GM19455 (cell line): ENCODE results near the gene CCDC178.
"Not testable (repeated sequence)": the region's sequence is repeated elsewhere in the genome, so short reads cannot be mapped to it uniquely, and the experiment has no call there.

Source experiments
- ATAC-seq: cut with Tn5 transposase; IDR thresholded peaks from one replicate; pipeline ENCODE4 v1.9.1; 2021; ENCODE audit not compliant: unreplicated experiment

The CCDC178 gene

DNA sequence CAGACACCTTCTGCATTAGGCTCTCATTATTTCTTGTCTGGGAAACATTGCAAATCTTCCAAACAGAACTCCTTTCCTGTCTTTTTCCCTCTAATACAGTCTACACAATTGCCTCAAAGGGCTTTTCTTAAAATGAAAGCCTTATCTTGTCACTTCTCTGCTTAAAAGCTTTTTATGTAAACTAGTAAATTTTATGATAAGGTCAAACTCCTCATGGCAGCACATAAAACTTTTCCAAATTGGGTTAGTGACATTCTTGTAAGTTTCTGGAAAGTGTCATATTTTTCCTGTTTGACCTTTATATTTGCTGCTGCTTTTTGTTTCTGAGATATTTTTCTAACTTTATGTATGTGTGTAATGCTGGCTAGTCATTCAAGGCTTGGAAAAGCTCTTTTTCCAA is 406.3 kb downstream of the CCDC178 start:
- no peak for ATAC-seq

DNA sequence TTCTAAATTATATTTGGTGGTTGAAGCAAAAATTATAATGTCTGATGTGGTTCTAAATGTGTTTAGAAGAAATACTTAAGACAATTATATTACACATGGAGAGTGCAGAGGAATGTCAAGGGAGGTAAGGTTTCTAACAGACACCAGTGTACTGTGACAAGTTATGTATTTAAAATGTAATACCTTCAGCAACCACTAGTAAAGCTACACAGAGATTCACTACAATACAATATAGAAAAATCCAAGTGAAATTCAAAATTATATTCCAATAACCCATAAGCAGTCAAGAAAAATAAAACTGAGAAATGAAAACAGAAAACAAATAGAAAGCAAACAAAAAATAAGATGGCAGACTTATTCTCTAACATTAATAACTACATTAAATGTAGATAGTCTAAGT is 418.2 kb downstream of the CCDC178 start:
- ATAC-seq = no peak

DNA sequence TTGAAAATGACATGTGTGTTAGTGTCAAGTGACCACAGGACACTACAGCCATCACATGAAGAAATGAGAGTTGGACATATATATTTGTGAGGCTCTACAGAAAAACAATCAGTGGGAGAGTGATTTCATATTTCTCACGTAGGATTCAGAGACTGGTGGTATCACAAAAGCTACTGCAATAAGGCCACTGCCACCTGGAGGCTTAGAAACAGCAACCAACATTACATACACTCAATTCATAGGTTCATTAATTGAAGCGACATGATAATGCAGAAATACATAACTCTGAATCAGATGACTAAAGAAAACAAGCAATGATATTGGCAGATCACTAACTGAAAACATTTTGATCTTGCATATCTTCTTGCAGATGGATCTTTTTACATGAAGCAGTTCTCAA is 419.6 kb downstream of the CCDC178 start:
- ATAC-seq = no peak

DNA sequence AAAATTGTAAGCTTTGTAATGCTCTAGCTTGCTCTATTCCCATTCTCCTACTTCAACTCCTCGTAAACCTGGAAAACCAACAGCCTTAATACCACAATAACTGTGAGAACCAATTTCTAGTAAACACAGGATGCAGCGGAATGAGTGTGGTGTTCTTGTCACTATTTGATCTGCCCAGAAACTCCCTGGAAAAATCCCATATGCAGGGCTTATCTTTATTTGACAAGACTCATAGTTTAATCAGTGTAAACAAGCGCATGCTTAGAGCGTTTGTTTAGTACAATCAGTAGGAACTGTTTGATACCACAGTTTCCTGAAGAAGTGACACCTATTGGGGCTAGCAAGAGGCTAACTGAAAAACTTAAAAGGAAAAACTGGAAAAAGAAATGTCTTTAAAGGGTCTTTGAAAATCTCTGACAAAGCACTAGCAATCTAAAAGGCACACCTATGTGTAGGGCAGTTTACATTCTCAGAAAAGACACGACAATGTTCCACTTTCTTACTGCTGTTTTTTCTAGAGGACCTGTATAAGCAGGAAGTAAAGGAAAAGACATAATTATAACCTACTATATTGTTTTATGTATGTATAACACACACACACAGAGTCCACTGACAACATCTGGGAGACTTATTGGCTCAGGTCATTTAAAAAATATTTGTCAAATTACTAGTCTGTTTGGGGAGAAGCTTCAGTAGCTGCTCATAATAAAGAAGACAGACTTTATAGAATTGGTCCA is 426.3 kb downstream of the CCDC178 start:
- no peak for ATAC-seq

DNA sequence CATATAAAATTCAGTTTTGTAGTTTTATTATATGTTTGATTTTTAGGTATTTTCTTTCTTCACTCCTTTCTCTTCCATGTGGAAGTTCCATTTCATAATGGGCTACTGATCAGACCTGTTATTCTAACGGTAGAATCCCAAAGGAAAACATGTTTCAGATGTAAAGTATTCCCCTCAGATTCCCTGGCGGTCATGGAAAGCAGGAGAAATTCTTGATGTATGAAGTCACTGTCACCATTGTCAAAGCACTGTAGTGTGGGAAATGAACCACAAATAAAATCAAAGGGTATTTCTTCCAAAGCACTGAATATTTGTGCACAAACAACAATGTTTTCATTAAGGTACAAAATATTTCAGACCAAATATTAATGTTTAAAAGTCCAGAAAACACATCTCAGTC is 430.4 kb downstream of the CCDC178 start:
- ATAC-seq = no peak

DNA sequence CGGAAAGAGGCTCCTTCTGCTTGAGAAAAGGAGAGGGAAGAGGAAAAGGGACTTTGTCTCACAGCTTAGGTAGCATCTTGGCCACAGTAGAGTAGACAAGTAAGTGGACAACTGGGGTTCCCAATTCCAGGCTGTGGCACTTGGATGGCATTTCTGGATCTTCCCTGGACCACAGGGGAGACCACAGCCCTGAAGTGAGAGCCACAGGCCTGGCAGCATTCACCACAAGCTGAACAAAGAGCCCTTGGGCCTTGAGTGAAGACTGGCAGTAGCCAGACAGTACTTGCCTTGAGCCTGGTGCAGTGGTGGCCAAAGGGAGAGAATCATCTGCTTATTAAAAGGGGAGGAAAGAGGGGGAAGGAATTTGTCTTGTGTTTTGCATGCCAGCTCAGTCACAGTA is 441.6 kb downstream of the CCDC178 start:
- no peak for ATAC-seq

DNA sequence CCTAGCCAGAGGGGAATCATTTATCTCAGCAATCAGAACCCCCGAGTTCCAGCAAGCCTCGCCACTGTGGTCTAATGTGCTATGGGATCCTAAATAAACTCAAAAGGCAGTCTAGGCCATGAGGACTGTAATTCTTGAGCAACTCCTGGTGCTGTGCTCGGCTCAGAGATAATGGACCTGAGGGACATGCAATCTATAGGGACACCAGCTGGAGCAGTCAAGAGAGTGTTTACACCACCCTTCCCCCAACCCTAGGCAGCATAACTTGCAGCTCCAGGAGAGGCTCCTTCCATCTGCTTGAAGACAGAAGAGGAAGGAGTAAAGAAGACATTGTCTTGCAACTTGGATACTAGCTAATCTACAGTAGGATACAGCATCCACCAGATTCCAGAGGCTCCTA is 442.2 kb downstream of the CCDC178 start:
- ATAC-seq = no peak

DNA sequence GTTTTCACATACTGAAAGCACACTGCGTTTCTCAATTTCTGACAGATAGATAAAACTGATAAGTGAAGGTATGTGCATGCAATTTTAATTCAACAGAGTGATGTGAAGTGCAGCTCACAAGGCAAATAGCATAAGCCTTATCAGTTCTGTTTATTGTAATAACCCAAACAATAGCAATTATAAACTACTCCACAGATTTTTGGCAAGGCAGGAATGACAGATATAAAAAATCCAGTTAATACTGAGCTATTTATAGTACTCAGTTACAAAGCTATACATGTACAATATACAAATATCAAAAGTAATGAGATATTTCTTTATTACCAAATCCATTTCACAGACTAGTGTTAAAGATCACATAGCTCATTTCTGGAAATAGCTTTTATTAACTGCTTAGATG is 456.8 kb downstream of the CCDC178 start:
- no peak for ATAC-seq

DNA sequence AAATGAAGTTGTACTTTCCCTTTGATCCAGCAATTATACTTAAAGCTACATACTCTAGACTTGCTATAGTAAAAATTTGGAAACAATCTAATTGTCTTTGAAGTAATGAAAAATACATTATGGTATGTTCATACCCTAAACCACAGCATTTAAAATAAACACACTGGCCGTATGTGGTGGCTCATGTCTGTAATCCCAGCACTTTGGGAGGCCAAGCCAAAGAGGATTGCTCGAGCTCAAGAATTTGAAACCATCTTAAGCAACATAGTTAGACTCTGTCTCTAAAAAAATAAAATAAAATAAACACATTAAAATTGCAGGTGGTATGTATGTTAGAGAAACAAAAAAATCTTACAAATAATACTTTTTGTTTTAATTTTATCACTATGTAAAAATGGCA is 459.6 kb downstream of the CCDC178 start:
- ATAC-seq = no peak

DNA sequence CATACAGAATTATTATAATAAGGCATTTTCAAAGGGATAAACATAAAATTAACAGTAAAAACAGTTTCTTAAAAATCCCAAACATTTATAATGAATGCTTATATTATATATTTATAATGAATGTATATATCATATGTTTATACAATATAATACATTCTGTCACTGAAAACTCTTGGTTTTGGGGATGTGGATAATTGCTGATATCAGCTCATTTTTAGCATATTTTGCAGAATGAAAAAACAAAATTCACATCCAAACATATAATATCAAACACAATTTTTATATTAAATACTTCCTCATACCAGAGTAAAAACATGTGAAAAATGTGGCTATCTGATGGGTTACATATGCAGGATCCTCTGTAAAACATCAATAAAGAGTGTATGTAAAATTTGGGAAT is 465.0 kb downstream of the CCDC178 start:
- no peak for ATAC-seq

DNA sequence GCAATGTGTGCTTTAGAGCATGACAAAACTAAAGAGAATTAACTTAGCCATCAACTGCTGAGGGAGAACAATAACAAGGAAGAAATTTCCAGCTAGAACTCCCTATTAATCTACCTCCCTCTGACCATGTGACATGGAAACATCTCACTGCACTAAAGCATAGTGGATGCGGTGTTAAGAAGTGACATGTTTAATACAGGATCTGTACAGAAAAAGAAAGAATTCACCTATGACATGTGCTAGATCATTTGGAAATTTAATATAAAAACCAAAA is 465.4 kb downstream of the CCDC178 start:
- ATAC-seq = no peak

DNA sequence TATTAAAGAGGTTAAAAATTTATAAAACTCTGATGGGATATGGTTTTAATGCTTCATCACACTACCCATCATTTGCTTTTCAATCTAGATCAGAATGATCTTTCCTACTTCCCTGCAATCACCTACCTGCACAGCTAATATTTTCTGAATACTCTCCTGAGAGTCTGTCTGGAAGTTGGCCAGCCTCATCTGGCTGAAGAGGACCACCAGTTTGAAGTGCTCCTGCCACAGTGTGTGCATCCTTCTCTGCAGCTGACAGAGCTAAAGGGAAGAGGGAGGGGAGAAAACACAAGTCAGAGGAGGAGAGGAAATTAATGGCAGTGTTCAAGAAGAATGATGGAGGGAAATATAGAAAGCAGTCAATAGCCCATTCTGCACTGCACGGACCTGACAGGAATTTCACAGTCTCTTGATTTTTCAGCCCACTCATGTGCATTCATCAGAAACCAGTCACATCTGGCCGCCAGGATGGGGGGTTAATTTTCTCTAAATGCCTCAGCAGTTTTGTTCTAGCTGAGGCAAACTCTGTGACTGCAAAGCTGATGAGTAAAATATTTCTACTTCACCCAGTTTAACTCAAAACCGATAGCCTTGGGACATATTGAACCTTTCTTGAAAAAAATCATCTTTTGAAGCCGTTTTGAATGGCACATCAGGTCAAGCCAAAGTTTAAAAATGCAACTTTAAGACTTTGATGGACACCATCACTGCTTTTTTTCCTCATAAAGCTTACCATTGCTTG is 465.9 kb downstream of the CCDC178 start:
- peak; percentile 76 for ATAC-seq

DNA sequence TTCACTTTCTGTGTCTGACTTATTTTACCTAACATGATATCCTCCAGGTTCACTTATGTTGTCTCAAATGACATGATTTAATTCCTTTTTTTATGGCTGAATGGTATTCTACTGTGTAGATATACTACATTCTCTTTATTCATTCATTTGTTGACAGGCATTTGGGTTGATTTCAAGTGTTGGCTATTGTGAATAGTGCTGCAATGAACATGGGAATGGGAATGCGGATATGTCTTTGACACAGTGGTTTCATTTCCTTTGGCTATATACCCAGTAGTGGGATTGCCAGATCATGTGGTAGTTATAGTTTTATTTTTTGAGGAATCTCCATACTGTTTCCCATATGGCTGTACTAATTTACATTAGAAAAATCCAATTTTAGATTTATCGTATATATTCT is 472.3 kb downstream of the CCDC178 start:
- no peak for ATAC-seq

DNA sequence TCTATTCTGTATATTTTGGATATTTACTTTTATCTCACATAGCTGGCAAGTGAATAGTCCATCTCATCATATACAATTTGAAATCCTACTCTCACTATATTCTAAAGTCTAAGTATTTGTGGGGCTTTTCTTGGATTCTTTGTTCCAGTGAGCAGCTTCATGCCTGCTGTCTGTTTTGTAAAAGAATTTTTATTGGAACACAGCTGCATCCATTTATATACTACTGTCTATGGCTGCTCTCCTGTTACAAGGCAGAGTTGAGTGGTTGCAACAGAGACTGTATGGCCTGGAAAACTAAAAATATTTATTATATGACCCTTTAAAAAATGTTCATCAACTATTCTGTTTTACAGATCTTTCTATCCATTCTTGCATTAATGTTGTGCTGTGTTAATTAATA is 474.4 kb downstream of the CCDC178 start:
- ATAC-seq = no peak

DNA sequence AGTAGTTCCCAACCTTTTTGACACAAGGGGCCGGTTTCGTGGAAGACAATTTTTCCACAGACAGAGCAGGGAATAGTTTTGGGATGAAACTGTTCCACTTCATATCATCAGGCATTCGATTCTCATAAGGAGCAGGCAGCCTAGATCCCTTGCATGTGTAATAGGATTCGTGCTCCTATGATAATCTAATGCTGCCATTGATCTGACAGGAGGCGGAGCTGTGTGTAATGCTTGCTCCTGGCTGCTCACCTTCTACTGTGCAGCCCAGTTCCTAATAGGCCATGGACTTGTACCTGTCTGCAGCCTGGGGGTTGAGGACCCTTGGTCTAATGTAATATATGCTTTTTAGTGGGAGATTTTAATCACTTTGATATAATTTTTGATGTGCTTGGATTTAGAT is 479.0 kb downstream of the CCDC178 start:
- no peak for ATAC-seq

DNA sequence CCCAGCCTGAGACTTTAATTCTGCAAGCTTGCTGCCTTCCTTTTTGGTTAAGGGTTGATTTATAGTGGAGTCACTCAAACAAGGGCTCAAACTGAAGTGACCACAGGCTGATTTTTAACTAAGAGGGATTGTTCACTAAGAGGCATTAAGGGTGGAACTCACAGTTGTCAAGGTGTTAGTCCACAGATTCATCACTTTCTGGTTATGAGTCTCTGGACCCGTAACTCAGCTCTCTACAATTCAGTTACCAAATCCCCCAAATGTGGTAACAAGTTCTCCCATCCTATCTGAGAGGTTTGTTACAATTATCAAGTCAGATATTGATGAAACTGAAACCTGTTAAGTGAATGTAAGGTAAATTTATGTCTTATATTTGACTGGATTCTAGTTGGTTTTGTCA is 481.8 kb downstream of the CCDC178 start:
- ATAC-seq = no peak

DNA sequence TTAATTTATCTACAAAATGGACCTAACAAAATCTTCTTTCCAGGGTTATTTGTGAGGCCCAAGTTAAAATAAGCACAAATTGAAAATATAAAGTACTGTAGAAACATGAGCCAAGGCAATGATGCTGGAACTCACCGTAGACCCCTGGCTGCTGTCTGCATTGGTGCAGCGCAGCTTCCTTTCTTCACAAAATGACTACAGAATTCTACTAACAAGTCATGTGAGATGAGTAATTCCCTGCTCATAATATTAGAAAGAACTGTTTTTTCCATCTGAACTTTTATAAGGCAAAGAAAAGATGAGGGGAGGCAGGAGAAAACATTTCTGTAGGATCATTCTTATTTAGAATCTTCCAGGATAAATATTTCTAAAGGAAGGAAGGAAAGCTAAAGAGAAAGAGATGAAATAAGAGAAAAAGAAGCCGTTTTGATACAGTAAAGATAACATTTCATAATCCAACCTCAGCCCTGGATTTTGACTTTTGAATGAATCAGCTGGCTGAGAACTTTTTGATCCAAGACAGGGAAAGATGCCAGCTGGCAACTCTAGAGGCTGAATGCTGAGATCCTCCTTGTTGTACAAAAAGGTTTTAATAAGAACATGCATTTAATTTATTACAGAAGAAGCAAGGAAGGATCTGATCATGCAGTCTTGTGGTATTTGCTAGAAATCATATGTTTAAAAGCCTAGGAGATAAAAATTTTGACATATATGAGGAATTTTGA is 483.8 kb downstream of the CCDC178 start:
- ATAC-seq = no peak

DNA sequence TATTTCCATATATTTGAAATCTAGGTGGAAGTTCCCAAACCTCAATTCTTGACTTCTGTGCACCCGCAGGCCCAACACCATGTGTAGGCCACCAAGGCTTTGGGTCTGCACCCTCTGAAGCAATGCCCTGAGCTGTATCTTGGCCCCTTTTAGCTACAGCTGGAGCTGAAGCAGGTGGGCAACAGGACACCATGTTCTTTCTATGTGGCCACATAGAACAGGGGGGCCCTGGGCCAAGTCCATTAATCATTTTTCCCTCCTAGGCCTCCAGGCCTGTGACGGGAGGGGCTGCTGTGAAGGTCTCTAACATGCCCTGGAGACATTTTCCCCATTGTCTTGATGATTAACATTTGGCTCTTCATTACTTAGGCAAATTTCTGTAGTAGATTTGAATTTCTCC is 488.2 kb downstream of the CCDC178 start:
- not testable (repeated sequence) for ATAC-seq

DNA sequence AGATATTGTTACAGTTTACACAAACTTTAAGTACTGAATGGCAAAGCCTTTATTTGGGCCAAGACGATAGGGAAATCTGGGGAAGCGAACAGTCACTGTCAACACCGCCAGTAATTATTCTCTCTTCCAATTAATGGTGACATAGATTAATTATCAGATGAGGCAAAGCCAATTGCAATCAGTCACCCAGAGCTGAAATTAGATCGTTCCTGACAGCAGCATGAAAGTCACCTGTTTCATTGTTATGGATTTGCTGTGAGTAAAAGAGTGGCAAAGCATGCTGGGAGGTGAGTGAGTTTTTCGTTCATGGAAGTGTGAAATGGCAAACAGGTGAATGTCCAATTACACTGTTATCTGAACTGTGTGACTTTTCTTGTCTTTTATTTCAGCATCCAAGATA is 502.9 kb downstream of the CCDC178 start:
- ATAC-seq = no peak

DNA sequence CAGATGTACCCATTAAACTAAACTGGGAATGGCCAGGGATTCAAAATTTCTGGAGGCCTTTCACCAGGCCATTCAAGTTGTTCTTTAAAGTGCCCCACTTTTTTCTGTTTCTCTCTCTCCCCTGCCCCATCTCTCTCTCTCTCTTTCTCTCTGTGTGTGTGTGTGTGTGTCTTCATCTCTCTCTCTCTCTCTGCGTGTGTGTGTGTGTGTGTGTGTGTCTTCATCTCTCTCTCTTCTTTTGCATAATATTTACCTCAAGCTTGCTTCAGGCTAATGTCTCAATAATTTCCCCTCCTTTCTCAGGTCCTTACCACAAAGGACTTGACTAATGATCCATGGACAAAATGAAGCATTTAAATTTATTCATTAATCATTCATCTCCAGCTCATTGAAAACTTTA is 503.5 kb downstream of the CCDC178 start:
- ATAC-seq = no peak

DNA sequence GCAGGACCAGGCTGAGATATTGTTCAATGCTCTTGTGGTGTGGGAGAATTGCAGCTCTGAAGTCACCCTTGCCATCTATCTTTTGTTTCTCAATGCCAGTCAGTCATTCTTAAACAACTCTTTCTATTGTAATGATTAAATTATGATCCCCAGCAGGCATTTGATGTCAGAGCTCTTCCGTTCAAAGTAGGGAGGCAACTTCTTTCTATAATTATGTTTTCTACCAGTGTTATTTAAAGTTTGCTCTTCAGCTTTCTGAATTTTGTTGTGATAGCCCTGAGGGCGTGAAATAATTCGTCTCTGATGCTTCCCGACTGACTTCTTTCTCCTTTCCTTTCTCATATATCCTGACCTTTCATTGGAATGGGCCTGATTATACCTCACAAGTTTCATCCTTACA is 506.3 kb downstream of the CCDC178 start:
- no peak for ATAC-seq

DNA sequence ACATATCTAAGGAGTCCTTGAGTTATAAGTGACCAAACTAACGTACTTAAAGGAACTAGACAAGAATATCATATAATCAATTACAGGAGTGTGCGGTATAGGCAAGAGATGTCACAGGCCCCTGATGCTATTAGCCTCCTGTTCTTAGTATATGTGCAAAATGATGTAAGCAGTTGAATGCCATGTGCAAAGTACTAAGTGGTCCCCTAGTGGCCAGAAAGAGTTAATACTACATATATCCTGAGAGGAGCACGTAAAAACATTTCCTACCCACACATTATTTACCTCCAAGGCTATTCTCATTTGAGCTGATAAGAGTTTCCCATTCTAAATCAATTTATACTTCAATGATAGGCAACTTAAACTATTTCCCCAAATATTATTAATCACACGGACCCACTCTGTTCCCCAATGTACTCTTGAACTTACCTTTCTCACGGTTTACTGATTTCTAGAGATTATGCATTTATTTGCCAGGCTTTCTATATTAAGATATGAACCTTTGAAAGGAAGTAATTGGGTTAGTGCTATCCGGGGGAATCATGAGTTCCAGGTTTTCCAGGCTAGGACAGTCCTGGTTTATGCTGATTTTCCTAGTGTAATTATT is 509.7 kb downstream of the CCDC178 start:
- ATAC-seq = peak; percentile 96
